GM18520 (cell line): ENCODE measurements around the gene MTFP1.
"Not testable (repeated sequence)": the region's sequence is repeated elsewhere in the genome, so short reads cannot be mapped to it uniquely, and the experiment has no call there.

ENCODE experiments used
- ATAC-seq: cut with Tn5 transposase; IDR thresholded peaks from one replicate; pipeline ENCODE4 v1.9.1; 2021; ENCODE audit not compliant: unreplicated experiment

MTFP1 gene

DNA sequence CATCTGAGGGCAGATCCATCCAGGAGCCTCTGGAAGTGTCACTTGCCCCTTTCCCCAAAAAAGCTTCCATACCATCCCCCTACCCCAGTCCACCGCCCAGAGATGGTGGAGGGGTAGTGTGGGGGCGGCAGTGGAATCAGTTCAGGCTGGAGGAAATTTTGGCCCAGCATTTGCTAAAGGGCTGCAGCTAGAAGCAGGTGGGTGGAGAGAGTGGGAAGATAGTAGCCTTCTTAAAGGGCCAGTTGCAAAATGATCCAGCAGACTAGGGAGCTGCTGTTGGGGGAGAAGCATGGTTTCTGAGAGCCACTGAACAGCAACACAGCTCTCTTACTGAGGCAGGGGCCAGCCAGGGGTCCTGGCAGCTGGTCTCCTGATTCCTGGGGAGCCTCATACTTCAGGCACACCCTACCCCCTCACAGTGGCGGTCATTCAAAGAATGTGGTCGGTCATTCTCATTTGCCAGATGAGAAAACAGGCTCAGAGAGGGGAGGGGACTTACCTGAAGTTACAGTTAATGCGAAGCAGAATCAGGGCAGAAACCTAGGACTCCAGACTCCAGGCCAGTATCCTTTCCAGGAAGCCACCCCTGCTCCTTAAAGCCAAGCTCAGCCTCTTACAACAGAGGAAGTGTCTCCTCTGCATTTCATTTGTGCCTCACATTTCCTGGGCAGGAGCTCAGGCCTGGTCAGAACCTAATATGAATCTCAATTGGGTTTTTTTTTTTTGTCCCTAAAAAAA is 23.4 kb upstream of the MTFP1 start:
- no peak for ATAC-seq

DNA sequence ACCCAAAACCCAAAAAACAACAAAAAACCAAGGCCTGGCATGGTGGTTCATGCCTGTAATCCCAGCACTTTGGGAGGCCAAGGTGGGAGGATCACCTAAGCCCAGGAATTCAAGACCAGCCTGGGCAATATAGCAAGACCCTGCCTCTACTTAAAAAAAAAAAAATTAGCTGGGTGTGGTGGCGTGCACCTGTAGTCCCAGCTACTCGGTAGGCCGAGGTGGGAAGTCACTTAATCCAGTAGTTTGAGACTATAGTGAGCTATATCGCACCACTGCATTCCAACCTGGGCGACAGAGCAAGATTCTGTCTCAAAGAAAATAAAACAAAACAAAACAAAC is 22.8 kb upstream of the MTFP1 start:
- not testable (repeated sequence) for ATAC-seq

DNA sequence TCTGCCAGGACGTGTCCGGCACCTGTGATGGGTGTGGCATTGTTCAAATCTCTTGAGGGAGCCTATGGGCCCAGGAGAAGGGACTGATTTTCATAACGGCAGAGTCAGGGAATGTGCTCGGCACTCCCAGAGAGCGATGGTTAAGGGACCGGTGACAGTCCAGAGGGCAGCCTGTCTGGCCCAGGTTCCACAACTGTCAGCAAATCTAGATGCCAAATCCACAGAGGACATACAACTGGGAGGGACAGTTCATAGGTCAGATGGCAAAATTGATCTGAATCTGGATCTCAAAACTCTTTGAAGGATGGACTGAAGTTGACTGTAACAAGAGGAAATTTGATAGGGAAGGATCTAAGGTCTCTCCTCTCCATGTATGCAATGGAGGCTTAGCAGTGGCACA is 21.3 kb upstream of the MTFP1 start:
- no peak for ATAC-seq

DNA sequence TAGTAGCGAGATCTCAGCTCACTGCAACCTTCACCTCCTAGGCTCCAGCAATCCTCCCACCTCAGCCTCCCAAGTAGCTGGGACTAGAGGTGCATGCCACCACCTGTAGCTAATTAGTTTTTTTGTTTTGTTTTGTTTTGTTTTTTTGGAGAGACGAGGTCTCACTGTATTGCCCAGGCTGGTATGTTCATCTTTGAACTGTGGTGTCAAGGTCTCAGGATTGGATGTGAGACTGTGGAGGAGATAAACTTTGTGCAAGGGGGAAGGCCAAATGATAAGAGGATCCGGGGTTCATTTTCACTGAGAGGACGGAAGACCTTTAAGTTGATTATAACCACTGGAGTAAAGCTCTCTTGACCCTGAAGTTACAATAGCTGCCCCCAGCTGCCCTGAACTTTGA is 19.8 kb upstream of the MTFP1 start:
- no peak for ATAC-seq

DNA sequence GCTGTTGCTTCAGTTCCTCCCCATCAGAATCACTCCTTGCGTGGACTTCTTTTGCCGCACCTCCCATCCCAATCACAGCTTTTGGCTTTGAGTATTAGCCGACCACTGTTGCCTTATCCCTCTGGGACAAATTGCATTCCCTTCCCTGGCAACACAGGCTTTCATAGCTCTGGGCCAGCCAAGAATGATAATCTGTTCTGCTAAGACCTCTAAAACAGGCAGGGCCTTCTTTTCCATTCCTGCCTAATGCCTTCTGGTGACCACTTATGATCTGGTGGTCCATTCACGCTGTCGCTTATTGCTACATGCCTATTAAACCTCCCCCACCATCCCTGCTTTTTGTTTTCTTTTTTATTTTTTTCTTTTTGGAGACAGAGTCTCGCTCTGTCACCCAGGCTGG is 19.2 kb upstream of the MTFP1 start:
- ATAC-seq = no peak

DNA sequence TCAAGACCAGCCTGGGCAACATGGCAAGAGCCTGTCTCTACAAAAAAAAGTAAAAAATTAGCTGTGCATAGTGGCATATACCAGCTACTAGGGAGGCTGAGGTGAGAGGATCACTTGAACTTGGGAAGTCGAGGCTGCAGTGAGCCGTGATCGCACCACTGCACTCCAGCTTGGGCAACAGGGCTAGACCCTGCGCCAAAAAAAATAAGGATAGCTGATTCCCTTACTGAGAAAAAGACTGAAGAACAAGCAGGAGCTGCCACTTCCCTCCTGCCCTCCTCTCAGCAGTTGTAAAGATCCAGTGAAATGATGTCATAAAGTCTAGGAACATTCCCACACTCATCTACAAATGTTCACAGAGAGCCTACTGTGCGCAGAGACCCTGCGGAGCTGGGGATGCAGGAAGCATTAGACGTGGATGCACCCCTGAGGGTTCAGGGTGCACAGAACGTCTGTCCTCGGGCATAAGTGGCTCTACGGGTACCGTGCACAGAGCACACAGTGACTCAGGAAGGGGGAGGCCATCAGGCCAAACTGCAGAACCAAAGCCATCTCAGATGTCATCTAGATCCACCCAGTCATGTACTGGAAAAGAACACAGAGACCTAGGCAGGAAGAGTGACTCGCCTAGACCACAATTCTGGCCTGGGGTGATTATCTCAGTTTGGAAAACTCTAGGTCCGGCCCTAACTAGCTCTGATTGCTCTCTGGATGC is 17.0 kb upstream of the MTFP1 start:
- ATAC-seq = no peak

DNA sequence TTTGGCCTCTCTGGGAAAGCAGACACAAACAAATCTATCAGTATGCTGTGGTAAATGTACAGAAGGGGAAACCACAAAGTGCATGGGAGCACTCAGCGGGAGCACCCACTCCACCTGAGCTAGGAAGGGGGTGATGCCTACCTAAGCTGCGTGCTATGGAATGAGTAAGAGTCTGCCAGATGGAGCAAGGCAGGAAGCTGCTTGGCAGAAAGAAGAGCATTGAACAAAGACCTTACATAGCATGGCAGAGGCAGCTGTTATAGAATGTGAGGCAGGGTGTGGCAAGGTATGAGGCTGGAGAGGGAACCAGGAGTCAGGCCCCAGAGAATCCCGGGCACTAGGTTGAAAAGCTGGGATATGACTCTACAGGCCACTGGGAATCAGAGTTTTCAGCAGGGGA is 13.8 kb upstream of the MTFP1 start:
- ATAC-seq = no peak

DNA sequence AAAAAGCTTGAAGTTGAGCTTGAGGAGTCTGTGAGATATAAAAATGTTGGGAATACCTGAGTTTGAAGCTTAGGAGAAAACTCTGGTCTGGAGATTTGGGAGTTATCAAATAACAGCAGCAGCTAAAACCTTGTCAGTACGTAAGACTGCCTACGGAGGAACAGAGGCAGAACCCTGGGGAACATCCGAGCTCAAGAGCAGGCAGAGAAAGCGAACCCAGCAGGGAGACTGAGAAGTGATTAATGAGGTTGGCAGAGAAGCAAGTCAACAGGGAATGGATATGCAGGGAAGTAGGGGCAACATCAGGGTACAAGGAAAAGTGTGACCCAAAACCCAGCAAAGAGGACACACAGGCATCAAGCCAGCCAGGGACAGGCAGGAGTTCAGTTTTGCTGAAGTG is 12.6 kb upstream of the MTFP1 start:
- ATAC-seq = no peak

DNA sequence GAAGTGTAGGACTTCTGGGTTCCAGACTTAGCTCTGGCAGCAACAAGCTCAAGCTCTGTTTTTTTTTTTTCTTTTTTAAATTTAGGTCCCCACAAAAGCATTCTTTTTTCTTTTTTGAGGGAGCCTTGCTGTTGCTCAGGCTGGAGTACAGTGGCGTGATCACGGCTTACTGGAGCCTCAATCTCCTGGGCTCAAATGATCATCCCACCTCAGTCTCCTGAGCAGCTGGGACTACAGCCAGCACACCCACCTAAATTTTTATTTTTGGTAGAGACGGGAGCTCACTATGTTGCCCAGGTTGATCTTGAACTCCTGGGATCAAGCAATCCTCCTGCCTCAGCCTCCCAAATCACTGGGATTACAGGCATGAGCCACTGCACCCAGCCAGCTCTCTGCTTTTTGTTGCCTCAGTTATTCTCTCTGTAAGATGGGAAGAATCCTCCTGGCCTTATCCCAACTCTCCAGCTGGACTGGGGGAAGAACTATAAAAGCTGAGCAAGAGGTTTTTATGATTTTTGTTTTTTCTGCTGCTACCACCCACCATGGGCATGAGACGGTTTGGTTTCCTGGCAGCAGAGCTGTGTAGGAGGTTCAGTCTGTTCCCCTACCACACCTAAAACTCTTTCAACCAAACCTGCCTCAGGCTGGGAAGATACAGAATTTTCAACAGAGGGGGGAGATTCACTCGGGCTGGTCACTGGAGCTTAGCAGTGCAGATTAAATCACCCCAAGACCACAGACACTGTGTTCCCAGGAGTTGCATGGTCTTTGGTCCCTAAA is 11.6 kb upstream of the MTFP1 start:
- no peak for ATAC-seq

DNA sequence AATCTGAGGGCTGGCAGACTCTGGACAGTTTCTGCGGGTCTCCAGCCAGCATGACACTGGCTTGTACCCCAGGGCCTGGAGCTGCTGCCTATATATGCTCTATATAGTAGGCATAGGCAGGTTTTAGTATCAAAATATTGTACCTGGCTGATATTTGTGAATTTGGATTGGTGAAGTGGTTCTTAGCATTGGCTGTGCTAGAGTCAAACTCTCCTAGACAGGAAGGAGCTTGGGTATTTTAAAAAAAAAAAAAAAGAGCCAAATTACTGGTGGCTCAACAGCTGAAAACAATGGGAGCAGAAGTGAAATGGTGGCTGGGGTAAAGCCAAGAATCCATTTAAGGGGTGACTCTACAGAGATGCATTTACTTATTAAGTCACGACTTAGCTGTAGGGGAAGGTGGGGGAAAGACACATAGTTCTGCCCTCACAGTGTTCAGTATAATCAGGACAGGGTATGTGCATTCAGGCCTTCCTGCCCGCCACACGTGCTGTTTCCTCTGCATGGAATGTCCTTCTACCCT is 11.0 kb upstream of the MTFP1 start:
- ATAC-seq = no peak

DNA sequence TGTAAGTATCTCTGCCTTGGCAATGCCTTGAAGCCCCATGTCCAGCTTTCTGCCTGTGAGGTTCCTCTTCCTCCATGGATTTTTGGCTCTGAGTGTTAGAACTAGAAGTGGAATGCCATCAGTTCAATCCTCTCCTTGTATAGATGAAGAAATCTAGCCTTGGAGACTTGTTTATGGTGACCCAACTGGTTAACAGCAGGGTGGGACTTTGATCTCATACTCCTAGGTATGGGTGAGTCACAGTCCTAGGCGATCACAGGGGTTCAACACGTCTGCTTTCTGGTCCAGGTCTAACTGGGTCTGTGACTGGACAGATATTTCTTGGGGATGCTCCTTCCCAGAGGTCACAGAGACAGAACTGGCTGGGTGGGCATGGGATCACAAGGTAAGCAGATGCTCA is 9.2 kb upstream of the MTFP1 start:
- ATAC-seq = no peak

DNA sequence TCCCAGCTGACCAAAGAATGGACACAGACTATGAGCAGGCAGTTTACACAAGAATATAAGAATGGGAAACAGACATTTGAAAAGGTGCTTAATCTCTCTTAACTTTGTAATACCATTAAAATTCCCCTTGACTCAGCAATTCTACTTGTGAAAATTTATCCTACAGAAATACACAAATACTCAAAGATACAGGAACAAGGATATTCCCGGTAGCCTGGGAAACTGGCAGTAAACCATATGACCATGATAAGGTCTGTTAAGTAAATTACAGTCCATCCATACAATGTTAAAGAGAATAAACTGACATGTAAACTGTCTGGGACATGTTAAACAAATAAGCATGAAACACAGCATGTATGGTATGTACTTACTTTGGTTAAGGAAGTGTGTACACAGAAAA is 8.7 kb upstream of the MTFP1 start:
- no peak for ATAC-seq

DNA sequence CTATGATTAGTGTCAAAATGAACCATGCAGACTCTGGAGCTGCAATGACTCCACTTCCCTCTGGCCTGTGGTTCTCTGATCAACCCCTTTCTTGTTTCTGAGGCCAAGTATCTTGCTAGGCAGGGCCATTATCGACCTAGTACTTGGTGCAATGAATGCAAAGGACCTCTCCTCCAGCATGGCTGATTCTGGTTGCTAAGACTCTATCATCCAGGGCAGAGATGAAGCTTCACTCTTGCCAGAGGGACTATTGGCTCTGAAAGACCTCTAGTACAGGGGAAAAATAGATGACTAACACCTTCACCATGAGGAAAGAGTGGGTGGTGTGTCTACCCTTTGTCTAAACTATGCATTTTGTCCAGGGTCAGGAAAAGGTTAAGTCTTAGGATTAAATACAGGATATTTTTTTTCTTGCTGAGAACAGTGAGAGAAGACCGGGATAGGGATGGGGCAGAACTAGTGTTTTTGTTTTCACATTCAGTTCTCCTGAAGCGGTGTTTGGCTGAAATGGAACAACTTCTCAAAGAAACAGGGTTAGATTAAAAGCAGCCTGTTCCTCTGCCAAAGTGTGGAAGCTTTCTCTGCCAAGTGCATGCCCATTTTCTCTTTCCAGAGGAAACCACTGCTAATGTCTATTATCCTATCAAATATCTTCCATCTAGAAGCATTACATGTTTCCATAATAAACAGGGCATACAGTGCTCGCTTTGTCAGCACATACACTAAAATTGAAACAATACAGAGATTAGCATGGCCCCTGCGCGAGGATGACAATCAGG is 5.0 kb upstream of the MTFP1 start:
- ATAC-seq = no peak

DNA sequence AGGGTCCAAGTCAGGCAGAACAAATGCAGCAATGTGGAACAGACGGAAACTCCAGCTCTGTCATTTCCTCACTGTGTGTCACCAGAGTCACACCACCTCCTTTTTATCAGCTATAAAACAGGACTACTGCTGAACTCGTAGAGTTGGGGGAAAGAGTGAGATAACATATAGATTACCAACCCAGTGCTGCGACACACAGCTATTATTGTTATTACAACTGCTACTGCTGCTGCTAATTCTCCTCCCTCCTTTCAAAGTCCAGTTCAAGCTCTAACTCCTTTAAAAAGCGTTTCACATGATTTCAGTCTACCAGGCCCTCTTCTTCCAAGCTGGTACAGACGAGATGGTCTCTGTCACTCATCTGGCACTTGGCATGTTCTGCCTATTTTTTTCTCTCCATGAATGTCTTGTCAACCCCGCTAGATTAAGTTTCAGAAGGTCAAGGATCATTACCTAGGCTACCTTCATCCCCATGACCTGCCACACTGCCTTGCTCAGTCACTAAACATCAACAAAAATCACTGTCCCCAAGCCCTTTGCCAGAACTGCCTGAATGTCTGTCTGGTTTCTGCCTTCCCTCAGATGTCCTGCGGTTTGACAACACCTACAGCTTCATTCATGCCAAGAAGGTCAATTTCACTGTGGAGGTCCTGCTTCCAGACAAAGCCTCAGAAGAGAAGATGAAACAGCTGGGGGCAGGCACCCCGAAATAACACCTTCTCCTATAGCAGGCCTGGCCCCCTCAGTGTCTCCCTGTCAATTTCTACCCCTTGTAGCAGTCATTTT is 3.7 kb upstream of the MTFP1 start:
- ATAC-seq = no peak

DNA sequence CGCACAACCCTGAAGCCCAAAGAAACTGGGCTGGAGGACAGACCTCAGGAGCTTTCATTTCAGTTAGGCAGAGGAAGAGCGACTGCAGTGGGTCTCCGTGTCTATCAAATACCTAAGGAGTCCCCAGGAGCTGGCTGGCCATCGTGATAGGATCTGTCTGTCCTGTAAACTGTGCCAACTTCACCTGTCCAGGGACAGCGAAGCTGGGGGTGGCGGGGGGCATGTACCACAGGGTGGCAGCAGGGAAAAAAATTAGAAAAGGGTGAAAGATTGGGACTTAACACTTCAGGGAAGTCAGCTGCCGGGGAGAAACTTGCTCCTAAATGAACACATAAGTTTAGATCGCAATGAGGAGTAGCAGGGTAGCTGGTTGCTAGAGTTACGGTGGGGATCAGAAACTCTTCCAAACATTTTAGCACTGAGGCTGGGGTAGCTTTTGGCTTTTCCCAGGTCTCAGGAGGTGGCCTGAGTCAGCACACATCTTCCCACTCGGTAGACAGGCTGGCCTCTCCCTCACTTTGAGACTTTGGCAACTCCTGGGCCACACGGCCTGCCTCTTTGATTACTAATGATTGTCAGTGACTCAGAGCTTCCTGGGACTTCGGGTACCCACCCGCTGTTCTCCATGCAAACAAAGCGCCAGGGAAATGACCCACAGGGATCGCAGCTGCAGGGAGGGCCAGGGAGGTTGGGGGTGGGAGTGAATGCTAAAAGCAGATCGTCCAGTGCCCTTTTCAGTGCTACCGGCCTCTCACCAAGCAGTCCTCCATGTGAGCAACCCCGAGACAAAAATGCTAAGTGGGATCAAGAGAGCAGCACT is 2.9 kb upstream of the MTFP1 start:
- ATAC-seq = no peak

DNA sequence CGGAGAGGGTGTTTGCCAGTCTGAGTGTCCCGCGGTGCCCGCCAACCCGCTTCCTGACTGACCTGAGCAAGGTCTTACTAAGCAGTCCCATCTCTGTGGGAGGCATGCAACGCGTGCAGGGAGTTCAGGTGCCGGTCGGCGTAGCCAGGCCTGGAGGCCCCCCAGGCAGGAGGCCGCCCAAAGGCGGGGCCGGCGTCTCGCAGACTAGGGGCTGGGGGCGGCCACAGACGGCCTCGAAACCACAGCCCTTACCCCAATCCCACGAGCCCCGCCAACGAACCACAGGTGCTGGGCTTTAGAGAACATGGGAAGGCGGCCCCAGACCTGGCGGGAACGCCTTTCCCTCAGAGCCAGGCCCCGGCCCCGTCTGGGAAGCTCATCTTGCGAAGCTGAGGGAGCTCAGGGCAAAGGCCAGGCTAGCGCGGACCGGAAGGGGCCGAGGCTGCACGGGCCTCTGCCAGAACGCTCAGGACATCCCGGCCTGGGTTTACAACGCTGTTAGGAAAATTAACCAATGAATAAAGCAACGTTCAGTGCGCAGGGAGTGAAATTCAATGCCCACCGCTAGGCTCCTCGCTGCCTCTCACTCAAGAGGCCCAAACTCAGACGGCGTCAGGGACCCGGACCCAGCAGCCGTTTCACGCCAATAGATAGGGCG is 2.1 kb upstream of the MTFP1 start:
- peak; percentile 13 for ATAC-seq

DNA sequence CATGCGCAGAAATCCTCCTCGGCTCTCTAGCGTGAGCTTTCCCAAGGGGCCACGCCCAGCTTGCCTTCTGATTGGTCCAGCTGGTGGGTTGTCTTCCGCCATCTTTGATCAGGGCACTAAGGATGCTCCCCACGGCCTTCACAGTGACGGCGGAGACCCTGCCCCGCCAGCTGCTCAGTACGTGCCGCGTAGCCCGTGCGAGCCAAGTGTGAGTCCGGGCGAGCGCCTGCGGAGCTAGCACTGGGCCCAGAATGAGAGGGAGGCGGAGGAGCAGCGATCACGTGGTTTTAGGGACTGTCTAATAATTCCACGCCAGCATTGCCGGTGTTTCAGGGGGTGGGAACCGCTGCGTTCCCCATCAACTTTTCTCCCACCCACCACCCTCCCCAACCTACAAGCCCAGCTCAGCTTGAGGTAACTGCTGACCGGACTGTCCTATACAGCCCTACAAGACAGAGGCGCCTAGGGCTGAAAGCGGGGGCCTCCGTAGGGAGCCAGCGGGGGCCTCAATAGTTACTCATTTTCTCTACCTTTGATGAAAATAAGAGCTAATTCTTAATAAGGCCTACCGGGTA is 1.5 kb upstream of the MTFP1 start:
- peak; percentile 86 for ATAC-seq

DNA sequence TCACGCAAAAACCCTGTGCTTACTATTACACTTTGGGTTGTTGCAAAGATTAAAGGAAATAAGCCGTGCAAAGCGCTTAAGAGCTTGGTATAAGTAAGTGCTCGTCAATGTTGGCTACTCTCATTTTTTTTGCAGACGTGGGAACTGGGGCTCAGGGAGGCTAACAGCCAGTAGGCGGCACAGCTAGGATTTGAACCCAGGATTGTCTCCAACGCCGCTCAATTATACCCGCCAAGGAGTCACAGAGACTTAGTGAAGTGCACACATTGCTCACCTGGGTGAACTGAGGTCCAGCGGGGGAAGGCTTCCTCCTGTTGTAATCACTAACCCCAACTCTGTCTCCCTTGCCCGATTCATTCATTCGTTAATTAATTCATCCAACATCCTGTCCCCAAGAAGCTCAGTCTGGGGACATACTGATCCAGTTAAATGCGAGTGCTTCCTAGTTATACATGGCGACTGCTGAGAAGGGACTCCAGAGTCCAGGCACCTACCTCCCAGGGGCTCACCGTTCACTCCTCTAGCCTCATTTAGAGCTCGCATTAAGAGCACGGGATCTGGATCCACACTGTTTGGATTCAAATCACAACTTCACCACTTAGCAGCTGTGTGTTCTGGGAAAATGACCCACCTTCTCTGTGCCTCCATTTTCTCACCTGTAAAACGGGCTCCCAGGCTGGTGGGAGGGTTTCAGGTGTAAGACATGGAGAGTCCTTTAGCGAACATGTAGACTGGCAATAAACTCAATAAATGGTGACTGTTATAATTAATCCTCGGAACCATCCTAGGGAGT is 838 bp upstream of the MTFP1 start:
- ATAC-seq = no peak
